ENCODE results near the gene ANK2.

ANK2 gene

DNA sequence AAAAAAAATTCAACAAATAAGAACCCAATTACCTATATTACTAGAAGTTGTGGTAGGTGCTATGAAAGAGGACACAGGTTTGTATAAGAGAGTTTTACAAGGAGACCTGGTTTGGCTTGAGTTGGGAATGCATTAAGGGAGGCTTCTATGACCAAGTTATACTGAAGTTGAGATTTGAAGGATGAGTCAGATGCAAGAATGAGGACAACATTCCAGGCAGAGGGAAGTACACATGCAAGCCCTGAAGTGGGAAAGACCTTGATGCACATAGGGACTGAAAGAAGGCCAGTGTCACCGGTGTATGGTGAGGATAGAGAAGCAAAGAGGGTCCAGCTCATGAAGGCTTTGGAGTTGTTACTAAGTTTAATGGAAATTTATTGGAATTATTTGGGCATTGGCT lies 52.2 kb downstream of the ANK2 start:
- DNase-seq: no peak

DNA sequence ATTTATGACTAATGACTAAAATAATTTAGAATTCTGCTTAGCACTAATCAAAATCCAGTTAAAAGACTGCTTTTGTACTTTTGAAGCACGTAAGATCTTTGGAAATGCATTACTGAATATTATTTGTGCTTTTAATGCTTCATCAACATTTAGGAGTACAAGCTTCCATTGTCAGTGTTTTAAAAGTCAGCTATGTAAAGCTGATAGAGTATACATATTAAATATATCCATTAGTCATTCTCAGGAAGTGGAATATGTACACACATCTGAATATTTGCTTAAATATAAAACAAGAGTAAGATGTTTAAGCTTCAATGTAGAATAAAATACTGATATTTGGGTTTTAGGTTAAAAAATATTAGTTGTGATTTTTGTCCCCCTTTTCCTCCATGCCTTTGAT lies 54.1 kb downstream of the ANK2 start:
- no peak for DNase-seq

DNA sequence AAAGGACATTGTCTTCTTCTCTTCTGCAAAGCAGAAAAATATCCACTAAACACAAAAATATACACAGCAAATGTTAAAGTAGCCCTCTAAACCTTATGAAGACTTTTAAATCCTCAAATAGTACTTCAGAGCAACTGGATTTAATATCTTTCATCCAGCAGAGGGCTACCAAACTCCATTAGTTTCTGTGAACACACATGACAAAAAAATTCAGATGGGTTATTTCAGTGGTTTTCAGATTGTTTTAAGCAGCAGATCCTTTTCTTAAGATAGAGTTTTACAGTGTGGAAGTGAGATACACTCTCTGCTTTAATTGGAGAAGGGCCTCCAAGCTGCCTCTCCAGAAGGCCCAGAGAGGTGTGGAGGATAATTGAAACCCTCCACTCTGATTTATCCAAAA lies 56.7 kb downstream of the ANK2 start:
- DNase-seq: no peak

DNA sequence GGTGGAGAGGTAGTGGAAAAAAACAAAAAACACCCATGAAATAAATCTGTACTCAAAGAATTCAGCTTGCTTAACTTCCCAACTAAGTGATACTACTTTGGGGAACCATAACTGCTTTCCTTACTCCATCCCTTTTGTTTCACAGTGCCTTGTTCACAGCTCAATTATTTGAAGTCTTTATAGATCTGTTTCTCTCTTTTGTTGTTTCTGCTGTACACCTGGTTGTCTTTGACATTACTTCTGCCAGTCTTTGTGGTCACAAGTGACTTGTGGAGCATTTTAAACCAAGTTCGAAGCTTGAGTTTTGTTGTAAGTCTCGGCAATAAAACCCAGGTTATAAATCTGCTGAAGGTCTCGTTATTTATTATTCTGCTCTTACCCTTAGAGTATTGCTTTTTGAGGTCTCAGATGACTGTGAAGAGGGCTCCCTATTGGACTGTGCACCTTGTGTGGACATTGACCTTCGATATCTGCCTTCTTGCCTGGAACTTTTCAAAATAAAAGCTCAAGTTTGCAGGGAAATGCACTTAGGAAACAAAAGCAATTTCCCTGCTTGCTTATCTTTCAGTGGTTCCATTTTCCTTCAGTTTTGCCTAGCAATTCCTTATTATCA lies 59.8 kb downstream of the ANK2 start:
- no peak for DNase-seq

DNA sequence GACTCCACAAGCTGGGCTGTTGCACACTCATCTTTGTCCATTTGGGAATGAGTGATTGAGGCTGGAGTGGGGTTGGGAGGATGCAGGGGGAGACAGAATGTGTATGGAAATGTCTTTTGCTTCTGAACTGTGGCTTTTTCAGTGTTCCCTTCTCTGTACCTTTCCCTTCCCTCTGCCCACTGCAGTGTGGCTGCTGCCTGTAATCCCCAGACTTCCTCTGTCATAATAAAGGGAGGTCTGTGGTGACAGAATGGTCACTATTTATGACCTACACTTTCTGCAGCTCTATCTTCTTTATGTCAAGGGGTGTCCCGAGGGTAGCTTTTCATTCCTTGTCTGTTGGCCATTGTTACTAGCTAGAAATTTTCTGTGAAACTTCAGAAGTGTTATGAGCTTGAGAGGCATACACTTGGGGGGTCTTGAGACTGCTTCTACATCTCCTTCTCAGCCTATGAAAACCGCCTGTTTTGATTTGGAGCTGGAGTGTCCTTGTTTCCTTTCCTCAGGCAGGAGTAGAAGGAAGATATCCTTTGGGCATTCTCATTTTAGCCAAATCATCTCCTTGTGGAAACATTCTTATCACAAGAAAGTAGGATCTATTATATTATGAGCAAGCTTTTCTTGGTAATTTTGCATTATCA lies 63.0 kb downstream of the ANK2 start:
- no peak for DNase-seq

DNA sequence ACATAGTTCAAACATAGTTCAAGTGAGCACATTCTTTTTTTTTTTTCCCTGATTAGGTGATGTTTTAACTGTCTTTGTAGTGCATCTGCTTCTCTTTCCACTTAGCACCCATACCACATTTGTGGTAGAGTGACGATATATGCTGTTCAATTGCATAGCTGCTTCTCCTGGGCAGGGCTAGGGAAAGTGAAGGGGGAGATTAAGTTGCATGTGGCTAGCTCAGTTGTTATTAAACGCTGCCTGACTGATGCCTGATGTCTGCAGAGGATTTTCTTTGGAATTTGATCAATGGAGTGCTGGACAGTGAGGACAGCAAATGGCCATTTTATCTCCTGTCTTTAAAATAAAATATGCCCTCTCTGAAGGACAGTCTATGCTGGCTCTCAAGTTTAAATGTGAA lies 63.7 kb downstream of the ANK2 start:
- DNase-seq: no peak

DNA sequence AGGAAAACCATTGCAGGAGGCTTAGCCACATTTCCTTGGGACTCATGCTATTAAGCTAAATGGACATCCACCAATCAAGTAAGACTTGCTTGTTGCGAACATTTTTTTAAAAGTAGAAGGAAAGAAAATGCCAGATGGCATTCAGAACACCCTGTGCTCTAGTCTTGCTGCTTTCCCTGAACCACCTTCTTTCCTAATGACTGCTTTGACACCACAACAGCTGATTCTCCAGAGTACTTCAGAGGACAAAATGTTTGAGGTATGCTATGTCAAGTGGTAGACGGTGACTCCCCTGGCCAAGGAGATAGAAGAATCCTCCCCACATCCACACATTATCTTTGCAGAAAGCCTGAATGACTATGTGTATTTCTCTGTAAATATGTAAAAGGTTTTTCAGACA lies 65.4 kb downstream of the ANK2 start:
- DNase-seq: no peak

DNA sequence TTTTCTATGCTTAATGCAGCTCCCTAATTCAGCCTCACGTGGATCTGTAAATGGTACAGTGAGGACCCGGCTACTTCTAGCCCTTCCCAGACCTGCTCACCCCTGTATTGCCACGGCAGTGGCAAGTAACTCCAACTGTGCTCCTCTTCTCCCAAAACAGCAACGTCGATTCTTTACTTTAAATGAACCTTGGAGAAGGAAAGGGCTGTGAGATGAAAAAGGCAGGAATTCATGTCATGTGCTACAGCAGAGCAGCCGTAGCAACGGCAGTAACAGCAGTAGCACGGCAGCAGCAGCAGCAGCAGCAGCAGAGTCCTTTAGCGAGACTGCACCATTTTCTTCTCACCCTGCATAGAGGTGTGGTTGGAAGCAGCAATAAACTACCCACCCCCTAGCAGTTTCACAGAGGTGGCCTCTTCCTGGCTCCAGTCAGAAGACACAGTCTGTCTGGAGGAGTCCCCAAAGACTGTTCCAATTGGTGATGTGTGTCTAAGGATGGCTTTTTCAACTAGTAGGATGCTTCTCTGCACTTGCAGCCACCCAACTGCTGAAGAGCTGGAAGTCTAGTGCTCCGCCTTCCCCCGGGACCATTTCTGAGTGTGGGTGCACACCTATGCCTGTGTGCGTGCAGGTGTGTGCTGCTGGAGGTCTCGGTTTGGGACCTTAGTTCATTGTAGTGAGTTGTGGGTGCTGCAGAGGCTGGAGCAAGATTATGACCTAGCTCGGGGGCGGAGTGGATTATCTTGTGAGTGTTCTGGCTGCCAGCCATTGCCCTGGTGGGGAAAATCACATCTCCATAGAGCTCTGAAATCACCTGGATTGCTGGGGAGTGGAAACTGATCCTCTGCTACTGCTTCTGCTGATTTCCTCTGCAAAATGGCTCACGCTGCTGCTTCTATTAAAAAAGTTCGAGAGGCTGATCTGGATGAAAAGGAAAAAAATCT lies 67.2 kb downstream of the ANK2 start:
- peak; percentile 35 for DNase-seq

DNA sequence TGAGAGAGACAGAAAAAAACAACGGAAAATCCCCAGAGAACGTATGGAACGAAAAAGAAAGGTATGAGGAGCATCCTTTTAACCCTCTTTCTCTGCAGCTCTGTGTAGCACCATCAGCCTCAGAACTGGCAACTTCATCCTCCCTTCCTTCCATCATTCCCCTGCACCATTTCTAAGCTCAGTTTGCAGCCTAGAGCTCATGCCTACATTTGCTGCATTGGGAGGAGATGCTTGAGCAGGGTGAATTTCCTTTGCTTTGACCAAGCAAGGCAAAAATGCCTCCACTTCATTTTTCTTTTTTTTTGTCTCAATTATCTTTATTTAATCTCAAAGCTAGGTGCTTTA lies 67.9 kb downstream of the ANK2 start:
- DNase-seq: no peak

DNA sequence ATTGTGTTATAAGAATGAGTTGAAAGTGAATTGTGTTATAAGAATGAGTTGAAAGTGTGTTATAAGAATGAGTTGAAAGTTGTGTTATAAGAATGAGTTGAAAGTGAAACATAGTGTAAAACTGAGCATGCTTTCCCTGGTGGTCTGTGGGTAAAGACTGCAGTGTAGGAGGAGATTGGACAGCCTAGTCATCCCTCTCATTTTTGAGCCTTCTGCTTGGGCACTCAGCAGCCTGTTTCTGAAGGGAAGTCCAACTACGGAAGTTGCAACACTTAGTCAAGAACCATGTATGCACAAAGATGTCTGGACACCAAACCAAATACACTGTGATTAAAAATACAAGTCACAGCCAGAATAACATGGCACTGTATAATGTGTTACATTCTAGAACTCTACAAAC lies 72.6 kb downstream of the ANK2 start:
- DNase-seq: no peak

DNA sequence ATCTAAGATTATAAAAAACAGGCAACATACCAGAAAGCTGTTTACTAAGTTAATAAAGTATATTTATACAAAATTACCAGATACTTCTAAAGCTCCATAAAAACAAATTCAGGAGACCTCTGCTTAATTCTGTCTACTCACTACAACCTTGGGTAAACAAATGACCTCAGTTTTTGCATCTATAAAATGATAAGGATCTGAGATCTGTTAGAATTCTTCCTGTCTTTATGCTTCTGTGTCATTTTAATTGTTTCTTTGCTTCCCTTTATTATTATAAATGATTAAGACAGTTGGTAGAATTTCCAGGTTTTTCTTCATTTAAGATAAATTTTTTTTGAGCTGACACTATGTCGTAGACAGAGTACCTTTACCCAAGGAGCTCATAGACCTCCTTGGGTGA lies 76.0 kb downstream of the ANK2 start:
- no peak for DNase-seq

DNA sequence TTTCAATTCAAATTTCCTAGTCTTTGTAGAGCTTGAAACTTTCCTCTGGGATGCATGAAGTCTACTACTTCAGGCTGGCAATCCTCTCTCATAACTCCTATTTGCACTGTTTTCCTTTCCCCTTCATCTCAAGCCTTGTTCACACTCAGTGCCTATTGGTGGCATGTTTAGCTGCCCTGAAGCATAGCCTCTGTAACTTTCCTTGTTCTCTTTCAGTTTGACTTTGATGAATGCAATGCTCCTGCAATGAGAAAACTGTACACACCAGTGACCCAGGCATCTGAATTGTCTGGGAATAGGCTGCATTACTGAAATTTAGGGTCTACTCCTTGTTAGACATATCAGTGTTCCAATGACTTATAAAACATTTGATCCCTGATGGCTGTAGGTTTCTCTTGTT lies 81.7 kb downstream of the ANK2 start:
- no peak for DNase-seq

DNA sequence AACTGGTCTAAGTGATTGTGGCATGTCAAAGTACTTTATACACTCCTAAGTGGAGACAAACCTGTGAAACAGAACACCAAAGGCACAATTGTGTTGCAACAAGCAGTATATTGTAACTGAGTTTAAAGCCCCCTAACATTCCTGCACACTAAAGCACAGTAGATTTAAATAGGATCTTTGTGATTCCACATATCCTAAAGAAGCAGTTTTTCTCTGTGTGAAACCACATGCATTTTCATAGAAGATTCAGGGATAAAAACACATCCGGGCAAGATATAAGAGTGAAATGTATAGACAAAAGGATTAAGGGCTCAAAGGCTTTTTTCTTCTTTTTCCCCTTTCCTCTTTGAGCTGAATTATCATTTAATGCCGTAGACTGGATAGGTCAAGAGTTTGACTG lies 82.2 kb downstream of the ANK2 start:
- DNase-seq: no peak

DNA sequence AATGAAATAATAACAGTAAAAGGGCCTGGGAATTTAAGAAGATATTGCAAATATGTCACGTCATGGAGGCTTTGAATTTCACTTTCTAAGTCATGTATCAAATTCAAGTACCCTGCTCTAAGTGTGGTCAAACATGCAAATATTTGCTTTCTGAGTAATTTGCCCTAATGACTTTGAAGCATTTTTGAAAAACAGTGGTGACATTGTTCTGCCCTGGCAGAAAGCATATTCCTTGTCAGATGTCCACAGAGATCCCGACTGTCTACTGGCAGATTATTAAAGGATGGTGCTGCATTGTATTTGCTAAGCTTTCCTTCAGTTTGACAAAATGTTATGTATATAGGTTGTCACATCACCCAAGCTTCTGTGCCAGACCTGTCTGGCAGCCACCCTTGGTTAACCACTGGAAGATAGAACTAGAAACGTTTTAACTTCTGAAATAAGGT lies 92.5 kb downstream of the ANK2 start:
- DNase-seq: no peak

DNA sequence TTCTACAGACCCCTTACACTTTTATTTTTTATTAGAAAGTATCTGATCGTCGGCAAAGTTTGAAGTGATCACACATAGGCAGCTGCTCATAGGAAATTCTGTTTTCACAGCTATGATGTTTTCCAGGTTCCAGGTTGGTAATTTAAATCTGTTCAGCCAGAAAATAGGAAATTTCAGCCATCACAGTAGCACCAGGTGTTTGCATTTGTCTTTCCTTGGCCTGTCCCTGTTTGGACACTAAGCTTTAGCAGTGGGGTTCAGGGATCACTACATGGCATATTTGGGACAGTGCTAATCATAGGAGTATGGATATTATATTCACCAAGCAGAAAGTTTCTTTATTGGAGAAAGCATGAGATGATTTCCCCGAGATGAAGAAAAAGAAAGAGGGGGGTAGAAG lies 92.9 kb downstream of the ANK2 start:
- no peak for DNase-seq

DNA sequence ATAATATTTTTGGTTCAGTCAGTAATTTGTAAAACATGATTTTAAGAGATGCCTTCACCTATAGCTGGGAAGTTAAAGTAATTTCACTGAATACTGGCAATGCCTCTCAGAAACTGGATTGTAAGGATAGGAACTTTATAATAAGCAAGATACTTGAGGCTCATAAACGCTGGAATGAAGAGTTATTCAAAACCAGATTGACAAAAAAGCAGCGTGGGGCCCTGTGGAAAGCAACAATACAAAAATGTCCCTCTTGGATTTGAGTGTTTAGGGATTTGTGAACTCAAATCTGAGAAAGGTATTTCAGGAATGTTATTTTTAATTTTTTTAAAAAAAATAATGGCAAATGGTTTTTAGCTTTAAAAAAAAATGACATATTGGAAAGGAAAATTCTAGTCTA lies 94.6 kb downstream of the ANK2 start:
- no peak for DNase-seq

DNA sequence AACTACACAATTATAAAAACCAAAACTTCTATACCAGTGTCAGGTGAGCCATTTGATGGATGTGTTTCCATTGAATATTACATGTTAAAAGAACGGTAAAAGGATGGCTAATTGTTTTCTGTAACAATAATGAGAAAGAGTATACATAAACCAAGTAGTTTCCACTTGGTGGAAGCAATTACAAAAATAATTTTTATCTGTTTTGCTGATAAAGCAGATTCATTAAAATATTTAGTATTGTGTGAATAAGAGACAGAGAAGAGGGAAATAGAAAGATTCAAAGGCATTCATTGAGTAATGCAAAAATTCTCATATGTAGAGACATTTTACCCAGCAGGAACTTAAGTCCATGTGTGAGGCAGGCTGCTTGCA lies 95.7 kb downstream of the ANK2 start:
- DNase-seq: no peak

DNA sequence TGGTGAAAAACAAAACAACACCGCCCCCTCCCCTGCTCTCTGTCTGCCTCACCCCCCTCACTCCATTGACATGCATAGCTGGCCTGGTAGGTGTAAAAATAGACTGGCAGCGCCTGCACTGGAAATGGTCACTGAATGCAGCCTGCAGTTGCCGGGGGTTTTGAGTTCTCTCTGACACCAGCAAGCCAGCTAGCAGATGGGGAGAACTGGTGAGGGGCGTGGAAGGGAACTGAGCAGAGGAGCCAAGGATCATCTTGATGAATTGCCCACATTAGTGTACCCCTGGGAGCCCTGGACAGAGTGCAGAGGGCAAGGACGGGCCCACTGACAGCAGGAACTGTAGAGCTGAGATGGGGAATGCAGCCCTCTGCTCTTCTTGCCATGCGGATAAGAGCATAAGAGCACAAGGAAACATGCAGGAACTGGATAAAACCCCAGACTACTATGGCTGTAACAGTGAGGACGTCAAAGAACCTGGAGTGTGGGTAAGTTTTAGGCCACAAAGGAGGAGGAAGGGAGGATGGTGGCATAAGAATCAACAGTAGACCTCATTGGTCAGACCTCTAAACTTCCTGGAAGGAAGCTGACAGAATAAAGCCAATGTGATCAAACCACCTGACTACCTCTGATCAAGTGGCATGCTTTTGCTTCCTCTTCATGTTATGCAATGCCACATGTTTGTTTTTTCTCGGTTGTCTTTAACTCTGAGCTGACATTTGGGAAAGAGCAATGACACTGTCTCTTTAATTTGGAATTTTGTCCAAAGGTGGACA lies 96.3 kb downstream of the ANK2 start:
- DNase-seq: peak; percentile 53

DNA sequence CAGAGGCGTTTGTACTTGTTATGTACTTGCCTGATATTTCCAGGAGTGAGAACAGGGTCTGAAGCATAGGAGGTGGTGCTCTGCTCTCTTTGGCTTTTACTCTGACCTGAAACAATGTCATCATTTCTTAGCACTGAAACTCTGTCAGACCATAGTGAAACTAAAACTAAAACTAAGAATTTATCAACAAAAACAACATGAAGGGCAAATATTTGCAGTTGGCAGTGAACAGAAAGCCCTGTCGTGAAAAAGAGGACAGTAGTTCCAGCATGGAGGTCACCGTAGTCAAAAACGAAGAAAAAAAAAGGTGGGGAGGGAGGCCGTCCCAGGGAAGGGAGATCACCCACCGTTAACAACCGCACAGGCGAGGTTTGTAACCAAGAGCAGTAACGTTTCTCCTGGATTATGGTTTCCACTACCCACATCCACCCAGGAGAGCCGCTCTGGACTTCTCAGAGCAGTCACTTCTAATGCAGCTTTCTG lies 97.5 kb downstream of the ANK2 start:
- DNase-seq: no peak

DNA sequence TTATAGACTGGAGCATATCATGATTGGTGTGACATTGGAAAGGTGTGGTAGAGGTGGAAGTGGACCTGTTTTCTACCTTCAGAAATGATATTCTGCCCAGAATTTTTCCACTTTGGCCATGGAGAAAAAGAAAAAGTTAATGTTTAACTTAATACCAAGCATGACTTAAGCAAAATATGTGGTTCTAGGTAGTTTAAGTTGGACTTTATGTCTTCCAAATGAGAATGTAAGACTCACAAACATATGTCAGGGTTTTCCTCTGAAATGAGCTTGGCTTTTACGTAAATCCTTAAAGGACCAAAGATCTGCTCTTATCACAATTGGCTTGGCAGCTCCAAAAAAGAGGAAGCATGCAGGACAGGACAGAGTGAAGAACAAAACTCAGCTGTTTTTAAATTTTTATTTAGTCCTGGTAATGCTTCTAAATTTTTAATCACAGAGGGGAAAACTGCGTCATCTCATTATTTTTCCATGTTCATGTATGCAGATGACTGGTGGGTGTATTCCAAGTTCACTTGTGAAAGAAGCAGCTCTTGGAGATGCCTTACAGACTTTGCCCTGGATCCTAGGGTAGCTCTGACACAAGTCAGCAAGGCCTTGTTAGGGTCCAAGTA lies 98.2 kb downstream of the ANK2 start:
- DNase-seq: no peak

DNA sequence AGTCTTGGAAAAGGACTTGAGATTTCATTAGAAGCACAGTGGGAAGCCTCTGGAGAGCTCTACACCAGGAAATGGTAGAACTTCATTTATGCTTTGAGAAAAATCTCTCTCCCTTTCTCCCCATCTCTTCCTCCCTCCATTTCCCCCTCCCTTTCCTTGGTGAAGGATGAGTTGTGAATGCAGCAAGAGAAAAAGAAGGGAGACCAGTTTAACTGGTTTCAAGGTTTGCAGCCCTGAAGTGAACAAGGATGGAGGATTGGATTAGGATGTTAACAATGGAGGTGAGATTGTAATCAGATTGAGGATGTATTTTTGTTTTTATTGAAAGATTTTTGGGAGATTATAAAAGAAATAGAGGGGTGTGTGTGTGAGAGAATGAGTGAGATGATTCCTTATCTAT lies 99.5 kb downstream of the ANK2 start:
- DNase-seq: no peak

DNA sequence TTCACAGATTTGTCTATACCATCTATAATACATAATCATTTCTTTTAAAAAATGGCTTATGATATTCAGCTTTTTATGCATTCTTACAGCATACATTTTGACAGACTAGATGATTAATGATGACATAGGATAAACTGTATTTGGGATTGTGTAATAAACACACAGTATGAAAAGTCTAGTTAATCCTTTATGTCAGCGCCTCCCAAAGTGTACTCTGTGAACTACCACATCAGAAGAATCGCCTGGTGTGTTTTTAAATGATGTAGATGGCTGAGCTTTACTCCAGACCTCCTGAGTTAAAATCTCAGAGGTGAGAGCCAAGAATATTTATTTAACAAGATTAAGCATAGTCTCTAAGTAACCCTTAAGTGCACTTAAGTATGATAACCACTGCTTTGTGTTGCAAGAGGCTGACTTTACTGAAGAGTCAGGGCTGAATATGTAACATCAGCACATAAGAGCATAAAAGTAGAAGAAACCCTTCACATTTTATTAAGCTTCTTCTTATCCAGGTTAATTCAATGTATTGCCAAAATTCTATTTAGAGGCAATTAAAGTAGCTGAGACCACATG lies 104.2 kb downstream of the ANK2 start:
- no peak for DNase-seq

All from right hindlimb (tissue), 1 donor.